SK-N-MC (cell line): ENCODE results near the gene B4GALNT4.

Source experiments
- EZH2 ChIP-seq: fragments of 200-600 bp; sonication (generic); IDR thresholded peaks from one replicate; pipeline ENCODE4 v1.6.1; 2017; ENCODE audit warnings: antibody characterized with exemption
- POLR2AphosphoS5 ChIP-seq: IDR thresholded peaks from 2 replicates; pipeline ENCODE4 v1.6.1; 2012; ENCODE audit warnings: mild to moderate bottlenecking, low read depth, low read length, borderline replicate concordance

- TF ChIP-seq POLR2AphosphoS5 = no peak
- TF ChIP-seq EZH2 = no peak
Measured at GRCh38 chr11:429391-429790, 60.1 kb downstream of the B4GALNT4 start.
